Measurements from ENCODE around the gene CHCHD6.

Gene CHCHD6

DNA sequence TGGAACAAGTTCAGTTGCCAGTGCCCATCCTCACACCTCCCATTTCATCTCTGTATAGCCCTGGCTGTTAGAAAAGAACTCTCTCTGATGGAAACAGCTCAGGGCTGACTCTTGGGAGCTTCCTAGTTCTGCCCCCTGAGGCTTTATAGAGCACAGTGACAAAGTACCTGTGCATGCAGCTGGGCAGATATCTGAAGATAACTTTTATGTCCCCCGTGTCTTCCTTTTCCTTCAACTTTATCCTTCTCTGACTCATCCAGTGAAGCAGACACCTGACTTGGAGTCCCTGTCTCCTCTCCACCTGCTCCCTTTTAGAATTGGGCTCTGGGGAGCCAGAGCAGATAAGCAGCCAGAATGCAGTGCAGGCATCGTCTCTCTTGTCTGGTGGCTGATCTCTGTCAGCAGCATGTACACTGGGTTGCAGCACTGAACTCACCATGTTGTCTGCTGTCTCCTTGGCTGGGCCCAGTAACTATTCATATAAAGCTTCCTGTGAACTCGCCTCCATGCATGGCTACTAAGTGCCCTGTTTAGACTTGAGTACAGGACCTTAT is 225.0 kb downstream of the CHCHD6 start:
- in situ Hi-C loops (cut with HindIII; ENCODE audit: low pct_unique_long_range_greater_than_20kb, low sequenced_read_pairs): no loop called here
- DNase-seq (ENCODE audit: low read depth in 1 of 2, low spot score in 1 of 2): no peak
- no peak for TF ChIP-seq JUND (IDR thresholded peaks at IDR 0.05; ENCODE audit: low read depth)

DNA sequence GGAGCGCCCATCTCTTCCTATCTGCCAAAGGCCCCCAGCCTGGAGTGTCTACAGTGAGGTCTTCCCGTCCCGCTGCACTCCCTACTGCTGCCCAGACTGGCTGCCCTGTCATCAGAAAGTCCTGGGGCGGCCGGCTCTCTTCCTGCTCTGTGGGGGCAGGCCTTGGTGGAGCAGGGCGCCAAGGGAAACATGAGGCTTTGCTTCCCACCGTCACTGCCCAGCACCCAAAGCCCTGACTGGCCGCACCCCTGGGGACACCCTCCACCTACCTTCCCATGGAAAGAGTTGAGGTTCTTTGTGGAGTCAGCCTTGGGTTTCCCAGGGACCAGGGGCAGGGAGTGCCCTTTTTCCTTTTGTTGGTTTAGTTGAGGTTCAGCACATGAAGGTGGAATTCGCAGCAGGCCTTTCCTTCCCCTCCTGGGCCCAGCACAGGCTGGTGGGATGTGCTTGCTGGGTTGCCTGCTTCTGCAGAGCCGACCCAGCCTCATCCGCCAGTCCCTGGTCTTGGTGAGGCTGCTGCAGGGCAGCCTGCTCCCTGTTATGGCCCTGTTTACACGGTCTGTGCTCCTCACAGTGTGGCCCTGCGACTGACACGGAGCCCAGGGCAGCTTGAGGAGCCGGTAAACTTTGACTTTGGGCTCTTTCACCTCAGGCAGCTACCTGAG is 227.0 kb downstream of the CHCHD6 start:
- in situ Hi-C loops (cut with HindIII; ENCODE audit: low pct_unique_long_range_greater_than_20kb, low sequenced_read_pairs): no loop called here
- DNase-seq (ENCODE audit: low read depth in 1 of 2, low spot score in 1 of 2): no peak
- no peak for TF ChIP-seq JUND (IDR thresholded peaks at IDR 0.05; ENCODE audit: low read depth)

DNA sequence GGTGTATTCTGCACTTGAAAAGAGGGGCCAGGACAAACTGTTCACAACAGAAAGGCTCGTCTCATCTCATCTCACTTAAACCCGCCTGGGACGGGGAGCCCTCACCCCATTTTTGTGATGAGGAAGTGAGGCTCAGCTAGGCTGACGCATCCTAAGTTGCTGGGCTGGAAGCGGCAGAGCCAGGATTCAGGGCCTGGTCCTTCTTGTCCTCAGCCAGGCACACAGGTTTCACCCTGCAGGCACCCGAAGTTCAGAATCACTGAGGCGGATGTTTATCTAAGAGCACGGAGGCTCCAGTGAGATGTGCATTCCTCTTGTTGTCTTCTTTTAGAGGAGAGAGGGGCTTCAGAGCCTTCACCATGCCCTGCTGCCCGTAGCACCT is 227.8 kb downstream of the CHCHD6 start:
- TF ChIP-seq JUND (IDR thresholded peaks at IDR 0.05; ENCODE audit: low read depth): no peak
- DNase-seq (ENCODE audit: low read depth in 1 of 2, low spot score in 1 of 2): no peak
- in situ Hi-C loops (cut with HindIII; ENCODE audit: low pct_unique_long_range_greater_than_20kb, low sequenced_read_pairs): no loop called here

DNA sequence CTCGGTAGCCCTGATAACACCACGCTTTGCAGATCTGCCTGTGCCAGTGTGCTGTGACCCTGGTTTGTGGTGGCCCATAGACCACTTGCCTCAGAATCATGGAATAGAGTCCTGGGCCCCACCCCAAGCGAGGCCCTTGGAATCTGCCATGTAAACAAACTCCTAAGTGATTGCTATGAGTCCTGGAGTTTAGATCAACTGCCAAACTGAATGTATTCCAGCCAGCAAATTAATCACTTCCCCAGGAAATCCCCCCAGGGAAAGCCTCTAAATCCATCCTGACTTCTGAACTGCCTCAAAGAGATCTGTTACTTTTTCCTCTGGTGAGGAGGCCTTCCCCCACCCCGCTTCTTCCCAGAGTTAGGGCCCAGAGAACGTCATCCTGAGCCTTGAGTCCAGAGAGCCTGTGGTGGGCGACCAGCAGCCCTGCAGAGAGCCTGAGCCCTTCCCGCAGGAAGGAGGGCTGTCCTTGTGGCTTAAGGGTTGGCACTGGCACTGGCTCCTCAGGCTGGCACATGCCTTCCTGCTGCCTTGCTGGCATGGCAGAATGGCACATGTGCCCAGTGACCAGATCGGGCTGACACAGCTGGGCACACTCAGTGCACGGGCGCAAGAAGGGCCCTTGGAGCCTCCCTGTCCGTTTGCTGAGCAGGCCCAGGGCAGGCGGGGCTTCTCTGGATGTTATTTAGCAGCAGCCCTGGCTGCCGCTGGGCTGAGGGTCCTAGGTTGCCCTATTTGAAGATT is 228.3 kb downstream of the CHCHD6 start:
- TF ChIP-seq JUND (IDR thresholded peaks at IDR 0.05; ENCODE audit: low read depth): no peak
- DNase-seq (ENCODE audit: low read depth in 1 of 2, low spot score in 1 of 2): no peak
- in situ Hi-C loops (cut with HindIII; ENCODE audit: low pct_unique_long_range_greater_than_20kb, low sequenced_read_pairs): no loop called here

DNA sequence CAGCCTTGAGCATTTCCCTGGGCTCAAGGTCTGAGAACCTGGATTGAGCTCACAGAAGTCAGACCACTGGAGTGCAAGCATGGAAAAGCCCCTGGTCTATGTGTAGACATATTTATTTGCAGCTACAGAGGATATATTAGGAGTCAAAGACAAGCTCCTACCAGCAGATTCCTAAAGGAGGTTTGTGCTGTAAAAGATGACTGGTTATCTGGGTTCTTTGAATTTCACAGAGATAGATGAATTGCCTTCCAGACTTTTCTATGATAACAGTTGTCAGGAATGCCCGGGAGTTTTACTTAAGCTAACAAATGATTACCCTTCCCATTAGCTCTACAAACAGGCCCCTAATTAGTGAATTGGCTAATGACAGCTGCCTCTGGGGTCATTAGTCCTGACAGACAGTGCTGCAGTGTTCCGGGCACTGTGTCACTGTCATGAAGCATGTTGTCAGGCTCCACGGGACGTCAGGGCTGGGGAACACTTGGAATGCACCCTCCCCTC is 230.0 kb downstream of the CHCHD6 start:
- DNase-seq (ENCODE audit: low read depth in 1 of 2, low spot score in 1 of 2): no peak
- in situ Hi-C loops (cut with HindIII; ENCODE audit: low pct_unique_long_range_greater_than_20kb, low sequenced_read_pairs): no loop called here
- TF ChIP-seq JUND (IDR thresholded peaks at IDR 0.05; ENCODE audit: low read depth): no peak

DNA sequence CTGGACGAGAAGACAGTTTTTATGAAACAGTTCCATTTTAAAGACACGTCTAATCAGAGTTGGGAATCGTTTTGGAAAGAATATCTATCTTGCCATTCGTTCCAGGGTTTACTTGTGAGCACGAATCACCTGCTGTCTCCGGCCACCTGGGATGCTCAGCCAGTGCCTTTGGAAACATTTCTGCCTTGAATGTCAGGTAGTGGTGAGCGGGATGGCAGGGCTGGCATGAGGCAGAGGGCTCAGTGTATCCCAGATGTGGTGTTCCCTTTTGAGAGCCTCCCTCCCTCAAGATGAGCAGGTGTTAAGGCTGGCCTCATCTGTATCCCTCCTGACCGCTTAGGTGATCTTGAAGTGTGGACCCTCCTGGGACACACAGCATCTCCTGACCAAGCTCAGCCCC is 231.0 kb downstream of the CHCHD6 start:
- in situ Hi-C loops (cut with HindIII; ENCODE audit: low pct_unique_long_range_greater_than_20kb, low sequenced_read_pairs): no loop called here
- DNase-seq (ENCODE audit: low read depth in 1 of 2, low spot score in 1 of 2): no peak
- TF ChIP-seq JUND (IDR thresholded peaks at IDR 0.05; ENCODE audit: low read depth): no peak

DNA sequence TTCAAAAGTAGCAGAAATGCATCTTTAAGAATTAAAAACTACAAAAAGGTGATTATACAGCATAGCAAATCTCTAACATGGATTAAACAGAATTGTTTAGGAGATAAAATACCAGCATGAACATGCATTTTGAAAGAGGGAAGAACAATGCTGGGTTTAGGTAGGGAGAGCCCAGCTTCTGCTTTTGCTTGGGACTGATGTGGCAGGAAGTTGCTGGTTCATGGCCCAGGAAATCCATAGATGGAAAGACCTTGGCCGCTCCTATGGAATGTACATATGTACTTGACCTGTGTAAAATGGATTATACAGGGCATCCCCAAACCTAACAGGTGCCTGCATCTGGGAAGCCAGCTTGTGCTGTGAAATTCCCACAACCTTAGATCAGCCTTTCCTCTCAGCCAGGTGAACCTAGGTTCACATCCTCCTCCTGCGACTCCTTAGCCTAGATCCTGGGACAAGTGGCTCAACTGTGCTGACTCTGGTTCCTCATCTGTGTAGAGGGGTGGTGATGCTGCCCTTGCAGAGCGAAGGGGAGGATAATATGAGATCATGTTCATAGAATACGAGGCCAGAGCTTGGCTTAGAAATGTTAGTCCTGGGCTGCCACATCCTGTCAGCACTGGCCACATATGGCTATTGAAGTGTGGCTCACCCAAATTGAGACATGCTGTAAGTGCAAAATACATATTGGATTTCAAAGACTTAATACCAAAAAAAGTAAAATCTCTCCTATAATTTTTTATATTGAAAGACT is 231.9 kb downstream of the CHCHD6 start:
- in situ Hi-C loops (cut with HindIII; ENCODE audit: low pct_unique_long_range_greater_than_20kb, low sequenced_read_pairs): no loop called here
- DNase-seq (ENCODE audit: low read depth in 1 of 2, low spot score in 1 of 2): no peak
- TF ChIP-seq JUND (IDR thresholded peaks at IDR 0.05; ENCODE audit: low read depth): no peak

DNA sequence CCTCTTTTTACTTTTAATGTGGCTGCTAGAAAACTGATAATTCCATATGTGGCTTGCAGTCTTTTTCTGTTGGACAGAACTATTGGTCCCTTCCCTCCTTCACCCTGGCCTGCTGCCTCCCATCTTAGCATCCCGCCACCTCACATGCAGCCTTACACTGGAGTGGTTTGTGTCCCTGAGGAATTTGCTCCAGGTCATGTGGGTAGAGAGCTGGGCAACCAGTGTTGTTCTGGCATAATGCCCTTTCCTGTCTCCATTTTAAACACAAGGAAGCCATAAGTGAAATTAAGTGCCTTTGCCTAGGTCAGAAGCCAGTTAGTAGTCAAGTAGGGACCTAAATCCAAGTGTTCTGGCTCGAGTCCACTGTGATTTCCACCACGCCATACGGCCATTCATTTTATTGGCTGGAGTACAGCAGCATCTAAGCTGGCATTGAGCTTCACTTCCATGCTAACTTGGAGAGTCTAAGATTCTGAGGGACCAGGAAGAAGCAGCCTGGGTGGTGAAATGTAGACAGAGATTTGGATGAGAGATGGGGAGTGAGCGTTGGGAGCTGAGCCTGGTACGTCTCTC is 232.9 kb downstream of the CHCHD6 start:
- in situ Hi-C loops (cut with HindIII; ENCODE audit: low pct_unique_long_range_greater_than_20kb, low sequenced_read_pairs): no loop called here
- TF ChIP-seq JUND (IDR thresholded peaks at IDR 0.05; ENCODE audit: low read depth): no peak
- peak in 1 of 2 experiments; percentile 38 for DNase-seq (ENCODE audit: low read depth in 1 of 2, low spot score in 1 of 2)

DNA sequence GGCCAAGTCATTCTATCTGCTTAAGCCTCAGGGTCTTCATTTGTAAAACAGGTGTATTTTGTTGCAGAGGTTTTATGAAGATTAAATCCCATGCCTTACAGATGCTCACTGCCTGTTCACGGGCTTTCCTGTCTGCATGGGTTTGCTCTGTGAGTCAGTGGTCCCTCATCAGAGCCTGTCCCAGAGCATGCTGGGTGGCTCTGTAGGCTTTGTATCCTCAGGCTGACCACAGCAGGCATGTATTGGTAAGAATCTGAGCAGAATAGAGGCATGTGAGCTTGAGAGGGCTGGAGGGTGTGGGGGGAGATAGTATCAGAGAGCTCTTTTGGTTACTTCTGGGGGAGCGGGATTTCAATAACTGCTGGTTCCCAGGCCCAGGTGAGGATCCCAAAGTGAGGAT is 233.5 kb downstream of the CHCHD6 start:
- in situ Hi-C loops (cut with HindIII; ENCODE audit: low pct_unique_long_range_greater_than_20kb, low sequenced_read_pairs): no loop called here
- no peak for DNase-seq (ENCODE audit: low read depth in 1 of 2, low spot score in 1 of 2)
- no peak for TF ChIP-seq JUND (IDR thresholded peaks at IDR 0.05; ENCODE audit: low read depth)

DNA sequence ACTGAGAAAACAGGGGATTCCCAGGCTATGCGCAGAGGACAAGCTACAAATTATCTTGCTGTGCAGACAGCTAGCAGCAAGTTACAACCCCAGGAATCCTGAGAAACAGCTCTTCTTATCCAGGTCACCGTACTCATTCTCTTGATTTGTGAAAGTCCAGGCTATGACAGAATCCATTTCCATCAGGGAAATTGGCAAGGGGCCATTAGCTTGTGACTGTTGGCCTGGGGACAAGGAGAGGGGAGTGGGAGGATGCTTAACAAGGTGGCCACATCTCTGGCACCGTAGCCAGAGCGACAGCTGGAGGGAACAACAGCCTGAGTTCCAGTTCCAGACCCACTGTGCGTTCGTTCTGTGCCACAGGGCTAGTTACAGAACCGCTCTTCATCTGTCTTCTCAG is 233.9 kb downstream of the CHCHD6 start:
- no peak for TF ChIP-seq JUND (IDR thresholded peaks at IDR 0.05; ENCODE audit: low read depth)
- in situ Hi-C loops (cut with HindIII; ENCODE audit: low pct_unique_long_range_greater_than_20kb, low sequenced_read_pairs): no loop called here
- no peak for DNase-seq (ENCODE audit: low read depth in 1 of 2, low spot score in 1 of 2)

DNA sequence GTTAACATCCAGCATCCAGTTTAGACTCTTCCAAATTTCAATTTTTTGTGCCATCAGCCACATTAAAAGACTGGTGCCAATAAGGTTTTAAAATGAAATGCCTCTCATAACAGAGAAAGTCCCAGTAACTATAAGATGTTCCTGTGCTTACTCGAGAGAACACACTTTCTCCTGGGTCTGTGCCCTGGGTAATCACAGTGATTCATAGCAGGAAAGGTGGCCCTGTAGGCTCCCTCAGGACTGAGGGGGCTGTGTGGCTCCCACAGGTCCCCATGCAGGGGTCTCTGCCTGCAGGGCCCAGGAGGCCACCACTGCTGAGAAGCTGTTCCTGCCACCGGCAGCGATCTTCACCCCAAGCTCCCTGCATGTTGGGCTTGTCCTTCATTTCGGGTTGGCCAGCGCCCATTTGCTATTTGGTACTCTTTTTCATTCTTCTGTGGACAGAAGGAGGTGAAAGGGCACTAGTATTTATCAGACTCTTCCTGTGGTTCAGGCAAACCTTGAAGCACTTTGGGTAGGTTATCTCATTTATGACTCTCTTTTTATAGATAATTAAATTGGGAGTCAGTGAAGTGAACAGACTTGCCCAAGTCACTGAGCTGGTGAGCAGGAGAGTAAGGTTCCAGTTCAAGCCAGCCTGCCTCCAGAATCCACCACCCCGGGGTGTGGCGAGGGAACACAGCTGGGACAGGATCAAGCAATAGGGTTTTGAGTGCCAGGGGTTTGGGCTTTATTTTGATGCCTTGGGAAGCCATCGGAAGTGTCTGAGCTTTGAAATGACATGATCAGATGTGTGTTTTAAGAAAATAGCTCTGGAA is 234.7 kb downstream of the CHCHD6 start:
- in situ Hi-C loops (cut with HindIII; ENCODE audit: low pct_unique_long_range_greater_than_20kb, low sequenced_read_pairs): no loop called here
- TF ChIP-seq JUND (IDR thresholded peaks at IDR 0.05; ENCODE audit: low read depth): no peak
- DNase-seq (ENCODE audit: low read depth in 1 of 2, low spot score in 1 of 2): no peak

DNA sequence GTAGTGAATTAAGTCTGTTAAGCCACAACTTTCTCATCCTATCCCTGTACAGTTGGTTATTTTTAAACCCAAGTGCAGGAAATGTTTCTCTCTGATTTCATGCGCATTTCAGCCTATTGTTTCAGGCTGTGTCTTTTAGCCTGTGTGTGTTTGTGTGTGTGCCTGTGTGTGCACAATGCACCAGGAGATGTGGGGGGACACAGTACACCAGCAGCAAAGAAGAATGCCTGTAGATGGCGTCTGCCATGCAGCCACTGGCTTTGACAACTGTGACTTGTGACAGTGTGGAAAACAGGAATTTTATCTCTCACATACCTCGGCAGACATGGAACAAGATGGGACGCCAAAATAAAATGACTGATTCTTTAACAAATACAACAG is 235.3 kb downstream of the CHCHD6 start:
- no peak for TF ChIP-seq JUND (IDR thresholded peaks at IDR 0.05; ENCODE audit: low read depth)
- in situ Hi-C loops (cut with HindIII; ENCODE audit: low pct_unique_long_range_greater_than_20kb, low sequenced_read_pairs): no loop called here

More for the DNA sequence above, 235.3 kb downstream of the CHCHD6 start:
- peak in 1 of 2 experiments; percentile 32 for DNase-seq (ENCODE audit: low read depth in 1 of 2, low spot score in 1 of 2)
